H1 (cell line): ENCODE data around the gene IL1RAPL1. TPM values are rescaled to one million over a fixed set of nuclear protein-coding genes. Genes with fewer than 3 reads are reported as not detected.

Experiments used
- CTCF ChIA-PET: fragments of 300-600 bp; sonication (Branson Sonifier 250); formaldehyde crosslinking; loops from one replicate; lab custom pipeline; 2021; ENCODE audit not compliant: partially characterized antibody; lab: Charles Lee
- POLR2A ChIA-PET: fragments of 300-600 bp; sonication (Branson Sonifier 250); formaldehyde crosslinking; loops from one replicate; lab custom pipeline; 2021; ENCODE audit warnings: inconsistent platforms; ENCODE audit not compliant: partially characterized antibody; lab: Charles Lee
- DNase-seq, 2 experiments: peaks; one replicate each; pipeline versions ENCODE4 v3.0.0 to v3.0.0-alpha.2; 2010 to 2022; ENCODE audit warnings: low spot score in 2 of 2, low read depth in 1 of 2, mixed read lengths in 1 of 2
- FAIRE-seq: peaks from 2 replicates; lab custom pipeline; 2011; peaks lifted over from hg19 to GRCh38; lab: Jason Lieb, UNC
- H2AFZ ChIP-seq: 2 replicates; pipeline ENCODE4 v1.8.1; 2012; ENCODE audit warnings: low read length, inconsistent platforms
- H2AK5ac ChIP-seq: 2 replicates; pipeline ENCODE4 v1.6.1; 2013; ENCODE audit warnings: low read depth, low read length
- H2BK120ac ChIP-seq: replicated peaks from 2 replicates; pipeline ENCODE3; 2013; ENCODE audit warnings: low read depth, low read length, inconsistent platforms
- H2BK12ac ChIP-seq: 2 replicates; pipeline ENCODE4 v1.6.1; 2013; ENCODE audit warnings: low read depth, low read length
- H2BK15ac ChIP-seq: 2 replicates; pipeline ENCODE4 v1.6.1; 2013; ENCODE audit warnings: low read length
- H2BK20ac ChIP-seq: 2 replicates; pipeline ENCODE4 v1.6.1; 2013; ENCODE audit warnings: low read length
- H2BK5ac ChIP-seq: 2 replicates; pipeline ENCODE4 v1.6.1; 2013; ENCODE audit warnings: low read depth, low read length
- H3K14ac ChIP-seq: 2 replicates; pipeline ENCODE4 v1.6.1; 2013; ENCODE audit warnings: inconsistent platforms; ENCODE audit not compliant: insufficient read length
- H3K18ac ChIP-seq: 2 replicates; pipeline ENCODE4 v1.6.1; 2013; ENCODE audit warnings: low read length; ENCODE audit errors: extremely low read depth
- H3K23ac ChIP-seq: 2 replicates; pipeline ENCODE4 v1.6.1; 2013; ENCODE audit warnings: inconsistent platforms; ENCODE audit not compliant: insufficient read length
- H3K23me2 ChIP-seq: 2 replicates; pipeline ENCODE4 v1.6.1; 2013; ENCODE audit warnings: low read depth, low read length
- H3K27ac ChIP-seq: 2 replicates; pipeline ENCODE4 v1.6.1; 2011; ENCODE audit warnings: low read depth, low read length, inconsistent platforms
- H3K27me3 ChIP-seq, 4 experiments: replicated peaks in 1 of 4; 1 replicate in 1 of 4; 2 replicates in 3 of 4; pipeline versions ENCODE4 v1.6.1 to v1.8.1; 2011 to 2013; ENCODE audit warnings: low read length in 3 of 4, mild to moderate bottlenecking in 3 of 4, inconsistent platforms in 2 of 4, mixed read lengths in 2 of 4, moderate library complexity in 1 of 4; ENCODE audit not compliant: control insufficient read depth in 3 of 4, insufficient read depth in 3 of 4; ENCODE audit errors: extremely low read depth in 1 of 4
- H3K36me3 ChIP-seq, 4 experiments: 2 replicates each; pipeline versions ENCODE4 v1.6.1 to v1.8.1; 2011 to 2013; ENCODE audit warnings: mild to moderate bottlenecking in 4 of 4, low read length in 3 of 4, moderate library complexity in 2 of 4, control low read depth in 1 of 4, inconsistent platforms in 1 of 4; ENCODE audit not compliant: insufficient read depth in 4 of 4, control insufficient read depth in 2 of 4
- H3K4ac ChIP-seq: replicated peaks from 2 replicates; pipeline ENCODE3; 2013; ENCODE audit warnings: low read length, low read depth, mixed read lengths, inconsistent platforms; ENCODE audit not compliant: insufficient read length
- H3K4me1 ChIP-seq, 4 experiments: replicated peaks in 1 of 4; 1 replicate in 1 of 4; 2 replicates in 3 of 4; pipeline versions ENCODE4 v1.6.1 to v1.8.1; 2011 to 2013; ENCODE audit warnings: low read length in 3 of 4, inconsistent platforms in 2 of 4, mixed read lengths in 1 of 4; ENCODE audit not compliant: insufficient read depth in 4 of 4, control insufficient read depth in 3 of 4
- H3K4me2 ChIP-seq, 2 experiments: 2 replicates each; pipeline versions ENCODE4 v1.6.1 to v1.8.1; 2011 to 2013; ENCODE audit warnings: low read depth in 2 of 2, low read length in 2 of 2, control low read depth in 1 of 2, inconsistent platforms in 1 of 2, mild to moderate bottlenecking in 1 of 2; ENCODE audit not compliant: insufficient read depth in 1 of 2
- H3K4me3 ChIP-seq, 4 experiments: fragments of 200-600, 300-600 bp in 1 of 4; sonication (generic), shearing (Covaris generic), sonication (Bioruptor Twin) in 1 of 4; 2 replicates each; pipeline versions ENCODE4 v1.5.1 to v1.8.1; 2011 to 2016; ENCODE audit warnings: low read length in 4 of 4, low read depth in 3 of 4, control low read depth in 2 of 4, inconsistent platforms in 2 of 4, mild to moderate bottlenecking in 2 of 4, mixed read lengths in 1 of 4, moderate library complexity in 1 of 4; ENCODE audit not compliant: insufficient read depth in 2 of 4; ENCODE audit errors: extremely low read depth in 1 of 4
- H3K56ac ChIP-seq: replicated peaks from 2 replicates; pipeline ENCODE3; 2013; ENCODE audit warnings: low read depth, mild to moderate bottlenecking, mixed read lengths, low read length, inconsistent platforms; ENCODE audit not compliant: insufficient read length
- H3K79me1 ChIP-seq: 2 replicates; pipeline ENCODE4 v1.6.1; 2013; ENCODE audit warnings: low read depth, low read length, control low read depth
- H3K79me2 ChIP-seq, 2 experiments: 2 replicates each; pipeline versions ENCODE4 v1.6.1 to v1.8.1; 2012 to 2013; ENCODE audit warnings: low read length in 2 of 2, mild to moderate bottlenecking in 2 of 2, inconsistent platforms in 1 of 2; ENCODE audit not compliant: insufficient read depth in 2 of 2, control insufficient read depth in 1 of 2
- H3K9ac ChIP-seq, 4 experiments: replicated peaks in 1 of 4; 1 replicate in 1 of 4; 2 replicates in 3 of 4; pipeline versions ENCODE4 v1.6.1 to v1.8.1; 2011 to 2013; ENCODE audit warnings: low read depth in 3 of 4, low read length in 3 of 4, control low read depth in 2 of 4, mild to moderate bottlenecking in 2 of 4, moderate library complexity in 2 of 4, inconsistent platforms in 1 of 4; ENCODE audit errors: extremely low read depth in 1 of 4
- H3K9me3 ChIP-seq, 2 experiments: 2 replicates each; pipeline versions ENCODE4 v1.6.1 to v1.8.1; 2012 to 2013; ENCODE audit warnings: mild to moderate bottlenecking in 2 of 2, moderate library complexity in 2 of 2, control low read depth in 1 of 2, inconsistent platforms in 1 of 2, low read depth in 1 of 2, low read length in 1 of 2, mixed read lengths in 1 of 2; ENCODE audit not compliant: insufficient read depth in 2 of 2
- H4K20me1 ChIP-seq, 2 experiments: replicated peaks in 1 of 2; 2 replicates each; pipeline versions ENCODE3 to v1.8.1; 2011 to 2013; ENCODE audit warnings: inconsistent platforms in 2 of 2, low read length in 2 of 2, mild to moderate bottlenecking in 1 of 2; ENCODE audit not compliant: insufficient read depth in 2 of 2, control insufficient read depth in 1 of 2
- H4K5ac ChIP-seq: 2 replicates; pipeline ENCODE4 v1.6.1; 2013; ENCODE audit warnings: low read length, low read depth, mixed read lengths, inconsistent platforms; ENCODE audit not compliant: insufficient read length
- H4K8ac ChIP-seq: 2 replicates; pipeline ENCODE4 v1.8.0; 2013; ENCODE audit warnings: mild to moderate bottlenecking, moderate library complexity, low read length, inconsistent platforms; ENCODE audit not compliant: insufficient read depth; ENCODE audit errors: extremely low read depth
- H4K91ac ChIP-seq: replicated peaks from 2 replicates; pipeline ENCODE3; 2013; ENCODE audit warnings: low read length, mixed read lengths, inconsistent platforms; ENCODE audit not compliant: insufficient read length
- BACH1 ChIP-seq: IDR thresholded peaks from 2 replicates; pipeline ENCODE4 v1.6.1; 2012; ENCODE audit warnings: low read length, improper control_type of control experiment
- CEBPB ChIP-seq: IDR thresholded peaks from 2 replicates; pipeline ENCODE4 v1.6.1; 2012; ENCODE audit warnings: low read depth, low read length
- CHD2 ChIP-seq: IDR thresholded peaks from 2 replicates; pipeline ENCODE4 v1.6.1; 2012; ENCODE audit warnings: low read length, improper control_type of control experiment
- EGR1 ChIP-seq: IDR thresholded peaks from 2 replicates; pipeline ENCODE4 v1.6.1; 2011; ENCODE audit warnings: low read depth, low read length, borderline replicate concordance
- EZH2 ChIP-seq: fragments of 200-600 bp; sonication (generic); IDR thresholded peaks from 2 replicates; pipeline ENCODE4 v1.7.1; 2012; ENCODE audit warnings: low read depth, mild to moderate bottlenecking, moderate library complexity, low read length, inconsistent platforms; ENCODE audit not compliant: severe bottlenecking
- GABPA ChIP-seq: IDR thresholded peaks from 2 replicates; pipeline ENCODE4 v1.6.1; 2011; ENCODE audit warnings: mild to moderate bottlenecking, low read length, moderate library complexity, borderline replicate concordance; ENCODE audit not compliant: insufficient read depth
- HDAC6 ChIP-seq: IDR thresholded peaks from one replicate; pipeline ENCODE4 v1.7.1; 2012; ENCODE audit warnings: low read depth, mild to moderate bottlenecking, inconsistent platforms, low read length, moderate library complexity
- JUN ChIP-seq: IDR thresholded peaks from 2 replicates; pipeline ENCODE4 v1.6.1; 2011; ENCODE audit warnings: low read depth, mild to moderate bottlenecking, improper control_type of control experiment, low read length
- PHF8 ChIP-seq: fragments of 200-600 bp; sonication (generic); conservative IDR thresholded peaks from 2 replicates; pipeline ENCODE4 v1.7.1; 2012; ENCODE audit warnings: low read depth, mild to moderate bottlenecking, inconsistent platforms, low read length, moderate library complexity
- POLR2AphosphoS5 ChIP-seq: IDR thresholded peaks from 2 replicates; pipeline ENCODE4 v1.6.1; 2011; ENCODE audit warnings: low read depth, low read length
- RFX5 ChIP-seq: IDR thresholded peaks from 2 replicates; pipeline ENCODE4 v1.6.1; 2011; ENCODE audit warnings: low read depth, low read length, improper control_type of control experiment, borderline replicate concordance
- SIN3A ChIP-seq, 2 experiments: IDR thresholded peaks in 1 of 2; conservative IDR thresholded peaks in 1 of 2; 2 replicates each; pipeline ENCODE4 v1.6.1; 2011 to 2012; ENCODE audit warnings: low read length in 2 of 2, improper control_type of control experiment in 1 of 2, low read depth in 1 of 2, mild to moderate bottlenecking in 1 of 2
- SIRT6 ChIP-seq: IDR thresholded peaks from one replicate; pipeline ENCODE4 v1.7.1; 2012; ENCODE audit warnings: low read length, inconsistent platforms
- TAF7 ChIP-seq: optimal IDR thresholded peaks from 2 replicates; pipeline ENCODE3; 2011; ENCODE audit warnings: low read depth, mild to moderate bottlenecking, inconsistent platforms, low read length, moderate library complexity, borderline replicate concordance
- ZNF274 ChIP-seq: IDR thresholded peaks from 2 replicates; pipeline ENCODE4 v1.7.0; 2012; ENCODE audit warnings: low read length, borderline replicate concordance; ENCODE audit errors: extremely low read depth
- WGBS, 2 experiments: shearing (Covaris generic) in 1 of 2; methylation state at CpG; one replicate each; pipeline versions ENCODE4 v1.1.6 to v1.1.7; 2013 to 2015; ENCODE audit warnings: low lambda C conversion rate in 2 of 2, mixed read lengths in 2 of 2, inconsistent platforms in 1 of 2, low coverage in 1 of 2, missing lambda C conversion rate in 1 of 2; ENCODE audit not compliant: insufficient replicate concordance in 2 of 2, insufficient coverage in 1 of 2, insufficient read length in 1 of 2; ENCODE audit errors: extremely low coverage in 1 of 2, missing lambda C conversion rate in 1 of 2; 5-methylcytosine and 5-hydroxymethylcytosine counted together
- polyA plus RNA-seq, 7 experiments: library from polyadenylated mRNA; depleted of rRNA in 3 of 7; stranded (reverse) in 5 of 7; unstranded in 2 of 7; fragments of >200 nt in 5 of 7; fragments of 200-250 nt in 2 of 7; gene quantifications; 1 replicate in 5 of 7; 2 replicates in 1 of 7; 4 replicates in 1 of 7; pipeline versions ENCODE4 v1.2.1 to v1.2.3, GENCODE V29; 2011 to 2013; ENCODE audit warnings: missing spikeins in 2 of 7, mixed read lengths in 2 of 7
- total RNA-seq: library from RNA; stranded (reverse); fragmentation: NEBNext Ultra II Directional; extraction: Animal tissue kit (Norgen Biotek cat#: 25700); gene quantifications from 2 replicates; pipeline ENCODE4 v1.2.1, GENCODE V29; 2021

IL1RAPL1 gene
- total and polyA plus RNA-seq, 2 of the 8 experiments (the other 6 are each of a cell fraction or from before 2014, with no cell fraction given) = 0.11 to 0.35 TPM

DNA sequence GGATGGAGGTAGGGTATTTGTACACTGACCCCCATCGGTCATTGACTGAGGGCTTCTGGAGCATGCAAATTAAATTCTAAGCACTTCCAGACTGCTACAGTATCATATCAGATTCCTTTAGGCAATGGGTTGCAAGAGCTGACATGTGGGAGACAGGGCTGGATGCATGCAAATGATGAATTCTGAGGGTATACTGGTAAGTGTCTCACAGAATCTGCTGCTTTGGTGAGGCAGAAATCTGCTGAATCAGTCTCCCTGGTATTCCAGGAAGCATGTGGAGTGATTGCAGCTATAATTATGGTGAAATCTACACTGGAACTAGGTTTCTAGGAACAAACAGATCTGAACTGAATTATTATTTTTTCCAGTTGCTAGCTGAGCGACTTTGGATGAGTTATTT is 943.3 kb downstream of the IL1RAPL1 start:
- H4K91ac ChIP-seq = no peak overlapping the region
- H3K79me1 ChIP-seq = no peaks in the 10 kb centered on the region
- DNase-seq (no peak), FAIRE-seq (no peak)
- H3K23me2 ChIP-seq = no peaks in the 10 kb centered on the region
- H2BK120ac ChIP-seq = no peak overlapping the region
- no peak overlapping the region for H3K9ac ChIP-seq
- H3K79me2 ChIP-seq = no peaks in the 10 kb centered on the region
- no peak overlapping the region for H4K8ac ChIP-seq
- H2AK5ac ChIP-seq = no peak overlapping the region
- TF ChIP-seq SIRT6 (no peak), POLR2AphosphoS5 (no peak), PHF8 (no peak), CHD2 (no peak), RFX5 (no peak), TAF7 (no peak), EGR1 (no peak), CEBPB (no peak), SIN3A (conservative IDR thresholded peaks at IDR 0.05 in 1 of 2, IDR thresholded peaks at IDR 0.05 in 1 of 2; ENCODE audit: low read depth in 1 of 2, low read length in 2 of 2) (no peak), GABPA (no peak), HDAC6 (no peak), JUN (no peak), ZNF274 (no peak), BACH1 (no peak), EZH2 (no peak)
- no peak overlapping the region for H2BK15ac ChIP-seq
- H3K27me3 ChIP-seq = no peaks in the 10 kb centered on the region
- no peak overlapping the region for H2BK5ac ChIP-seq
- no peak overlapping the region for H3K18ac ChIP-seq
- no peaks in the 10 kb centered on the region for H3K9me3 ChIP-seq
- no peaks in the 10 kb centered on the region for H3K4me1 ChIP-seq
- H3K4ac ChIP-seq = no peak overlapping the region
- ChIA-PET CTCF (no interaction called here), POLR2A (no interaction called here)
- no peak overlapping the region for H3K23ac ChIP-seq
- no peak overlapping the region for H3K14ac ChIP-seq
- no peak overlapping the region for H3K4me3 ChIP-seq
- H2BK12ac ChIP-seq = no peak overlapping the region
- no peak overlapping the region for H2AFZ ChIP-seq
- WGBS, 2 experiments = 75% methylated on average over 1 of the region's 2 CpGs; no CpG with 5 or more reads in 1 of the 2 experiments
- H3K36me3 ChIP-seq = no peaks in the 10 kb centered on the region
- H3K4me2 ChIP-seq = no peak overlapping the region
- no peaks in the 10 kb centered on the region for H4K20me1 ChIP-seq
- H4K5ac ChIP-seq = no peak overlapping the region
- no peak overlapping the region for H2BK20ac ChIP-seq
- H3K27ac ChIP-seq = no peak overlapping the region
- no peak overlapping the region for H3K56ac ChIP-seq
